BE2C (cell line): Measurements from ENCODE around the gene JPH3.

Source experiments
- DNase-seq: peaks from one replicate; pipeline ENCODE4 v3.0.0-alpha.2; 2020
- H3K27me3 ChIP-seq: fragments of 250-450 bp; sonication (Bioruptor Pico); 2 replicates; pipeline ENCODE4 v1.5.1; 2020; ENCODE audit warnings: mild to moderate bottlenecking
- H3K36me3 ChIP-seq: fragments of 250-450 bp; sonication (Bioruptor Pico); 2 replicates; pipeline ENCODE4 v1.5.1; 2020; ENCODE audit warnings: mild to moderate bottlenecking
- H3K4me1 ChIP-seq: fragments of 250-450 bp; sonication (Bioruptor Pico); 2 replicates; pipeline ENCODE4 v1.5.1; 2020
- H3K4me3 ChIP-seq: 2 replicates; pipeline ENCODE4 v1.5.1; 2011; ENCODE audit warnings: low read depth, low read length
- H3K9me3 ChIP-seq: fragments of 250-450 bp; sonication (Bioruptor Pico); 2 replicates; pipeline ENCODE4 v1.5.1; 2020
- CTCF ChIP-seq: IDR thresholded peaks from 2 replicates; pipeline ENCODE4 v1.5.1; 2012; ENCODE audit warnings: mild to moderate bottlenecking, low read depth, low read length

JPH3 gene

DNA sequence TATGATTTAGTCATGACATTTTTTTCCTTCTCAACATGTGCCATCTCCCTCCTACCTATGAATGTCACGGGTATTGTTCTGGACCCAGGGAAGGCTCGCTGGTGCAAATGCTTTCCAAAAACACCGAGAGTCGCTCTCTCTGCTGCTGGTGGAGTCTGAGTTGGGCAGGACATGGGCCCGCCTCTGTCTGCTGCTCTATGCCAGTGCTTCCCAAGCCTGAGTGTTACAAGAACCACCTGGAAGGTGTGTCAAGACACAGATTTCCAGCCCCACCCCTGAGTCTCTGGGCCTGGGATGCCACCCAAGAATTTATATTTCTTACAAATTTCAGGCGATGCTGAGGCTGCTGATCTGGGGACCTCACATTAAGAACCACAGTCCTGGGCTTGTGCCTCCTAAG is 9.1 kb downstream of the JPH3 start:
- no peaks in the 10 kb centered on the region for H3K4me1 ChIP-seq
- no peak for DNase-seq
- H3K36me3 ChIP-seq, result no peaks in the 10 kb centered on the region
- no peak for TF ChIP-seq CTCF
- H3K9me3 ChIP-seq, result no peaks in the 10 kb centered on the region
- peaks cover 9% of the 10 kb centered on the region for H3K27me3 ChIP-seq
- no peak overlapping the region for H3K4me3 ChIP-seq

- Histone ChIP-seq H3K27me3 (no peaks in the 10 kb centered on the region), H3K4me3 (no peak overlapping the region), H3K4me1 (no peaks in the 10 kb centered on the region), H3K36me3 (no peaks in the 10 kb centered on the region), H3K9me3 (no peaks in the 10 kb centered on the region)
- no peak for DNase-seq
- TF ChIP-seq CTCF, result no peak
Observed at GRCh38 chr16:87613961-87614360, 11.7 kb downstream of the JPH3 start.

DNA sequence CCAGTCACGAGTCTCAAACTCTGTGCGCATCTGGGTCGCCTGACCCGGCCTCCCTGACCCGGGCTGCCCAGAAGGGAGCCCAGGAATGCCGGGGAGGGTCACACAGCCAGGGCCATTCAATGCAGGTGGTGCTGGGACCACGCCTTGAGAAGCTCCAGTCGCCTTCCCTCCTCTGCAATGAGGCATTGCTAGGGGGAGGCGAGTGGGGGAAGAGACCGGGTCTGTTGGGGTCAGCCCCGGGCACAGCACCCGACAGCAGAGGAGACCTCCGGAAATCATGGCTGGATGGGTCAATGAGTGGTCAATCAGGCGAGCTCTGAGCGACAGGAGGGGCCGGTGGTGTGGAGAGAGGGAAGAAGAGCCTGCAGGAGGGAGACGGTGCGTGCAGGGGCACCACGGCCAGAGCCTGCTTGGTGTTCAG is 13.3 kb downstream of the JPH3 start:
- no peak for TF ChIP-seq CTCF
- Histone ChIP-seq H3K27me3 (no peaks in the 10 kb centered on the region), H3K4me1 (no peaks in the 10 kb centered on the region), H3K36me3 (no peaks in the 10 kb centered on the region), H3K4me3 (no peak overlapping the region), H3K9me3 (no peaks in the 10 kb centered on the region)
- no peak for DNase-seq

DNA sequence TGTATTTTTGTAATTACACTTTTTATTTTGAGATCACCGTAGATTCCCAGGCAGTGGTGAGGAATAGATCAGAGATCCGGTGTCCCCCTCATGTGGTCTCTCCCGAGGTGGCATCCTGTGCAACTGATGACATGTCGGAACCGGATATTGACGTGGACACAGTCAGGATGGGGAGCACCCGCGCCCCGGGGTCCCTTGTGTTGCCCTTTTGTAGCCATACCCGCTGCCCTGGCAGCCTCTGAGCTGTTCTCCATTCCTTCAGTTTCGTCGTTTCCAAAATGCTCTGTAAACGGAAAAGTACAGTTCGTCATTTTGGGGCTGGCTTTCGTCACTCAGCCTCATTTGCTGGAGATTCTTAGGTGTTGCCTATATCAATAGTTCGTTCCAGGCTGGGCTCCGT is 14.2 kb downstream of the JPH3 start:
- DNase-seq, result no peak
- H3K27me3 ChIP-seq, result no peaks in the 10 kb centered on the region
- no peak for TF ChIP-seq CTCF

DNA sequence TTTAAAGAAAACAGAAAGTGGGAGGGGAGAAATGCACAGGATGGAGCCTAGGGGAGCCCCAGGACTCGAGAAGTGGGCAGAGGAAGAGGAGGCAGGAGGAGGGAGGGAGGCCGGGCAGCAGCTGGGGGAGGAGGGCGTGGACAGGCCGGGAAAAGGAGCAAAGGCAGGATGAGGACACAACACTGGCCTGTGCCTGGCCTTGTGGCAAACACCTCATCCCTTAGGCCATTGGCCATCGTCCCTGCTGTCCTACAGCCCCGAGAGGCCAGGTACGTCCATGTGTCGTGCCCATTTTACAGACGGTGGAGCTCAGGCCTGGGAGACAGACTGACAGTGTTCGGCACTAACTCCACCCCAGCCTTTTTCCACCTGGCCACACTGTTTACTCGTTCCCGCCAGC is 15.9 kb downstream of the JPH3 start:
- no peaks in the 10 kb centered on the region for H3K27me3 ChIP-seq
- H3K4me3 ChIP-seq, result no peak overlapping the region
- no peak for TF ChIP-seq CTCF
- no peak for DNase-seq
- H3K9me3 ChIP-seq, result no peaks in the 10 kb centered on the region
- no peaks in the 10 kb centered on the region for H3K36me3 ChIP-seq
- H3K4me1 ChIP-seq, result no peaks in the 10 kb centered on the region

More for the DNA sequence above, 14.2 kb downstream of the JPH3 start:
- Histone ChIP-seq H3K4me3 (no peak overlapping the region), H3K36me3 (no peaks in the 10 kb centered on the region), H3K9me3 (no peaks in the 10 kb centered on the region), H3K4me1 (no peaks in the 10 kb centered on the region)

DNA sequence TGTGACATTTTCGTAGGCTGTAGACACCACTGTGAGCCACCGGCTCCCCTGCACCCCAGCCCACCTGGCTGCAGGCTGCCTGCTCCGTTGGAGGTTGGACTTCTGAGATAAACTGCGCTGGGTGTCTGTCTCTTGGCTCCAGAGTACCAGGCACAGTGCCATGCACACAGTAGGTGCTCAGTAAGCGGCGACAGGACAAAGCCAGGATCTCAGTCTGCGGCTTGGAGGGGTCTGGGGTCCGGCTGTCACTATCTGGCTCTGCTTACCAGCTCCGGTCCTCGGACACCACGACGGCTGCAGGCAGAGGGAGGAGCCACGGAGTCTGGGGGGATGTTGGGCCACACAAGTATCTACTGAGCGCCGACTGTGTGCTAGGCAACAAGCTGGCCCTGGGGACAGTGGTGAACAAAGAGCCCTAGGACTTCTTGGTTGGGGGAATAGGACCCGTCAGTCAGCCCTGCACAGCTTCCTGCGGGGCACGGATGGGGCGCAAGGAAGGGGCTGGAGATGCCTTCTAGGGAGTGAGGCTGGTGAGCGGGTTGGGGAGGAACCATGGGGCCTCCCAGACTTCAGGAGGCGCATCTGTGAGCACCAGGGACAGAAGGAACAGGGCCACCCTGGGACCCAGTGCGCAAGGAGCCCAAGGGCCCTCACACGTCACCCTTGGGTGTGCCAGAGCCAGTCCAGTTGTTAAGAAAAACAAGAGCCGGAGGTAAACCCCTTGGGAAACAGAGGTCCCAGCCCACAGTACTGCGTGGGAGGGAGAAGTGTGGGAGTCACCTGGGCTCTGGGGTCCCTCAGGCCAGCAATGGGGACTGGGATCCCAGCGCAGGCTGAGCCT is 17.3 kb downstream of the JPH3 start:
- no peak for DNase-seq
- Histone ChIP-seq H3K9me3 (no peaks in the 10 kb centered on the region), H3K4me1 (no peaks in the 10 kb centered on the region), H3K36me3 (no peaks in the 10 kb centered on the region), H3K27me3 (no peaks in the 10 kb centered on the region), H3K4me3 (no peak overlapping the region)
- no peak for TF ChIP-seq CTCF
